K562 (cell line): ENCODE measurements around the gene PDE8B. TPM values are rescaled to one million over a fixed set of nuclear protein-coding genes. Genes with fewer than 3 reads are reported as not detected.

Experiments used
- ATAC-seq: fragments of 200-7000 bp; cut with Tn5 transposase; 3 replicates; pipeline ENCODE4 v1.9.1; 2020; ENCODE audit warnings: moderate library complexity
- BruUV-seq: library from RNA; stranded (reverse); fragments of 400-500 nt; replicated peaks from 2 replicates; lab custom pipeline; 2021; lab: Mats Ljungman, UMichigan
- CTCF ChIA-PET: fragments of 300-600 bp; formaldehyde crosslinking; extraction: SDS; loops from one replicate; lab custom pipeline; 2021; ENCODE audit warnings: low intra/inter-chr PET ratio; lab: Yijun Ruan, JAX
- POLR2A ChIA-PET: fragments of 300-600, 350-650 bp; sonication (Branson Sonifier 250); formaldehyde crosslinking; extraction: SDS; loops from one replicate; lab custom pipeline; 2021; ENCODE audit warnings: antibody characterized with exemption, inconsistent platforms; lab: Yijun Ruan, JAX
- DNase-seq, 4 experiments: peaks; one replicate each; pipeline versions ENCODE4 v3.0.0 to v3.0.0-alpha.2; 2011 to 2018; ENCODE audit warnings: low spot score in 3 of 4, mixed read lengths in 3 of 4; ENCODE audit errors: extremely low read depth in 1 of 4
- FAIRE-seq: peaks from 2 replicates; lab custom pipeline; 2011; peaks lifted over from hg19 to GRCh38; lab: Jason Lieb, UNC
- H2AFZ ChIP-seq: 2 replicates; pipeline ENCODE4 v1.6.0; 2011; ENCODE audit warnings: low read depth, low read length, control low read depth, inconsistent platforms
- H3K27ac ChIP-seq: fragments of 200-600 bp; 3 replicates; pipeline ENCODE4 v1.8.0; 2011; ENCODE audit warnings: low read depth, mild to moderate bottlenecking, control low read depth, inconsistent platforms, low read length, moderate library complexity, mixed read lengths; ENCODE audit errors: extremely low read depth
- H3K27me3 ChIP-seq, 2 experiments: fragments of 300-600 bp in 1 of 2; 2 replicates in 1 of 2; 3 replicates in 1 of 2; pipeline versions ENCODE4 v1.6.0 to v1.8.0; 2011; ENCODE audit warnings: inconsistent platforms in 2 of 2, low read length in 2 of 2, mild to moderate bottlenecking in 1 of 2, mixed read lengths in 1 of 2, moderate library complexity in 1 of 2; ENCODE audit not compliant: control insufficient read depth in 2 of 2, insufficient read depth in 2 of 2
- H3K36me3 ChIP-seq: fragments of 300-600 bp; 3 replicates; pipeline ENCODE4 v1.8.0; 2011; ENCODE audit warnings: mild to moderate bottlenecking, low read length, inconsistent platforms; ENCODE audit not compliant: control insufficient read depth, insufficient read depth
- H3K4me1 ChIP-seq, 2 experiments: fragments of 200-600 bp in 1 of 2; replicated peaks in 1 of 2; 2 replicates in 1 of 2; 3 replicates in 1 of 2; pipeline versions ENCODE4 v1.5.1 to v1.8.0; 2011; ENCODE audit warnings: inconsistent platforms in 2 of 2, low read length in 2 of 2, mild to moderate bottlenecking in 1 of 2, mixed read lengths in 1 of 2, moderate library complexity in 1 of 2; ENCODE audit not compliant: control insufficient read depth in 2 of 2, insufficient read depth in 2 of 2
- H3K4me2 ChIP-seq: 2 replicates; pipeline ENCODE4 v1.6.1; 2011; ENCODE audit warnings: low read length, control low read depth, inconsistent platforms, mixed read lengths; ENCODE audit not compliant: insufficient read depth
- H3K4me3 ChIP-seq: fragments of 200-600 bp; sonication (generic), shearing (Covaris generic); 2 replicates; pipeline ENCODE4 v1.5.1; 2016; ENCODE audit warnings: control low read depth, inconsistent platforms
- H3K79me2 ChIP-seq: fragments of 200-600 bp; 3 replicates; pipeline ENCODE4 v1.8.0; 2011; ENCODE audit warnings: low read length, inconsistent platforms; ENCODE audit not compliant: control insufficient read depth, insufficient read depth
- H3K9ac ChIP-seq, 2 experiments: 2 replicates each; pipeline versions ENCODE4 v1.6.0 to v1.6.1; 2011; ENCODE audit warnings: low read depth in 2 of 2, low read length in 2 of 2, control low read depth in 1 of 2, inconsistent platforms in 1 of 2, mild to moderate bottlenecking in 1 of 2, mixed read lengths in 1 of 2; ENCODE audit not compliant: insufficient read depth in 1 of 2
- H3K9me1 ChIP-seq: one replicate; pipeline ENCODE4 v1.6.0; 2011; ENCODE audit warnings: inconsistent platforms, mild to moderate bottlenecking, low read length, moderate library complexity; ENCODE audit not compliant: control insufficient read depth, insufficient read depth
- H3K9me3 ChIP-seq: replicated peaks from 2 replicates; pipeline ENCODE4 v1.5.1; 2011; ENCODE audit warnings: low read depth, low read length, inconsistent platforms; ENCODE audit not compliant: control insufficient read depth, insufficient read depth
- H4K20me1 ChIP-seq: replicated peaks from 2 replicates; pipeline ENCODE4 v1.6.1; 2011; ENCODE audit warnings: low read length, inconsistent platforms, mixed read lengths; ENCODE audit not compliant: control insufficient read depth, insufficient read depth
- ARHGAP35 ChIP-seq: fragments of 450-650 bp; IDR thresholded peaks from 2 replicates; pipeline ENCODE4 v1.6.1; 2018; ENCODE audit not compliant: partially characterized antibody
- BHLHE40 ChIP-seq: IDR thresholded peaks from 2 replicates; pipeline ENCODE4 v1.6.1; 2011; ENCODE audit warnings: low read length, improper control_type of control experiment
- BMI1 ChIP-seq: fragments of 150-350 bp; IDR thresholded peaks from 2 replicates; pipeline ENCODE4 v1.6.1; 2014; ENCODE audit warnings: low read length
- CCNT2 ChIP-seq: IDR thresholded peaks from 2 replicates; pipeline ENCODE4 v1.6.1; 2011; ENCODE audit warnings: borderline replicate concordance, low read depth, mild to moderate bottlenecking, moderate library complexity, mixed read lengths, low read length; ENCODE audit not compliant: insufficient read length; ENCODE audit errors: extremely low read depth
- DLX4 ChIP-seq: fragments of 250-450 bp; sonication (Bioruptor Pico); IDR thresholded peaks from 2 replicates; pipeline ENCODE4 v1.6.1; 2021; ENCODE audit warnings: mild to moderate bottlenecking
- EHMT2 ChIP-seq: fragments of 450-650 bp; IDR thresholded peaks from 2 replicates; pipeline ENCODE4 v1.6.1; 2018; ENCODE audit warnings: antibody characterized with exemption
- ELF2 ChIP-seq: fragments of 250-450 bp; sonication (Bioruptor Pico); IDR thresholded peaks from 2 replicates; pipeline ENCODE4 v1.5.0; 2021; ENCODE audit warnings: mild to moderate bottlenecking
- HNRNPH1 ChIP-seq: fragments of 200-400 bp; formaldehyde crosslinking; optimal IDR thresholded peaks from 2 replicates; pipeline ENCODE3; 2017; ENCODE audit warnings: low read depth, mild to moderate bottlenecking, low read length, moderate library complexity
- IRF1 ChIP-seq: sonication (generic); formaldehyde crosslinking; IDR thresholded peaks from 2 replicates; pipeline ENCODE4 v1.8.0; 2022; ENCODE audit warnings: missing genetic modification reagents, mild to moderate bottlenecking, borderline replicate concordance
- IRF9 ChIP-seq: fragments of 450-650 bp; IDR thresholded peaks from 2 replicates; pipeline ENCODE4 v1.6.1; 2016; ENCODE audit warnings: missing biosample characterization, missing genetic modification characterization
- PHF20 ChIP-seq: fragments of 450-650 bp; IDR thresholded peaks from 2 replicates; pipeline ENCODE4 v1.6.1; 2018; ENCODE audit not compliant: partially characterized antibody
- POU5F1 ChIP-seq: fragments of 150-350 bp; IDR thresholded peaks from 2 replicates; pipeline ENCODE4 v1.6.1; 2014; ENCODE audit warnings: borderline replicate concordance, low read length, low read depth, mild to moderate bottlenecking; ENCODE audit not compliant: partially characterized antibody
- PTRF ChIP-seq: fragments of 450-650 bp; IDR thresholded peaks from 2 replicates; pipeline ENCODE4 v1.6.1; 2016; ENCODE audit warnings: mild to moderate bottlenecking, missing genetic modification characterization, missing compliant biosample characterization
- SLC30A9 ChIP-seq: fragments of 250-450 bp; sonication (Bioruptor Pico); IDR thresholded peaks from 2 replicates; pipeline ENCODE4 v1.8.0; 2022; ENCODE audit warnings: mild to moderate bottlenecking, moderate library complexity
- TBL1XR1 ChIP-seq, 2 experiments: IDR thresholded peaks; 2 replicates each; pipeline ENCODE4 v1.6.1; 2012; ENCODE audit warnings: improper control_type of control experiment in 2 of 2, low read length in 2 of 2, mild to moderate bottlenecking in 1 of 2
- THRA ChIP-seq: fragments of 450-650 bp; IDR thresholded peaks from 2 replicates; pipeline ENCODE4 v1.6.1; 2017; ENCODE audit warnings: mild to moderate bottlenecking, moderate library complexity
- YY1 ChIP-seq, 3 experiments: IDR thresholded peaks; 2 replicates each; pipeline ENCODE4 v1.6.1; 2011; ENCODE audit warnings: low read length in 2 of 3, mild to moderate bottlenecking in 2 of 3, moderate library complexity in 2 of 3, borderline replicate concordance in 1 of 3, control low read depth in 1 of 3, low read depth in 1 of 3; ENCODE audit not compliant: insufficient read depth in 3 of 3, insufficient replicate concordance in 2 of 3, control insufficient read depth in 1 of 3, insufficient read length in 1 of 3; ENCODE audit errors: extremely low read depth in 1 of 3
- ZBTB8A ChIP-seq: fragments of 450-650 bp; IDR thresholded peaks from 2 replicates; pipeline ENCODE4 v1.6.1; 2018; ENCODE audit warnings: mild to moderate bottlenecking, moderate library complexity; ENCODE audit not compliant: partially characterized antibody
- ZNF232 ChIP-seq: sonication (generic); formaldehyde crosslinking; IDR thresholded peaks from 2 replicates; pipeline ENCODE4 v1.8.0; 2022; ENCODE audit warnings: mild to moderate bottlenecking, missing genetic modification reagents
- ZNF586 ChIP-seq: fragments of 450-650 bp; formaldehyde crosslinking; conservative IDR thresholded peaks from 2 replicates; pipeline ENCODE4 v1.4.0; 2020; ENCODE audit warnings: mild to moderate bottlenecking, moderate library complexity
- WGBS: fragments of 100-300 bp; shearing (Covaris generic); methylation state at CpG from one replicate; pipeline ENCODE4 v1.1.6; 2016; ENCODE audit warnings: low coverage, mixed read lengths; ENCODE audit not compliant: insufficient coverage; ENCODE audit errors: missing lambda C conversion rate; 5-methylcytosine and 5-hydroxymethylcytosine counted together
- in situ Hi-C: fragments of 300-500 bp; cut with MboI; formaldehyde crosslinking; loops from 4 replicates; pipeline ENCODE4 v1.15.0; 2018; ENCODE audit warnings: inconsistent platforms, mixed read lengths
- intact Hi-C: fragments of 100-400 bp; cut with micrococcal nuclease; formaldehyde crosslinking; loops from 2 replicates; pipeline ENCODE4 v1.14.2; 2022
- polyA plus RNA-seq, 8 experiments: library from polyadenylated mRNA; depleted of rRNA in 4 of 8; stranded (reverse) in 5 of 8; unstranded in 3 of 8; fragments of >200 nt; fragmentation: Nextera tagmentation in 2 of 8; fragmentation: Illumina TruSeq in 1 of 8; extraction: Ambion mirVana in 2 of 8; extraction: Trizol in 1 of 8; gene quantifications; 2 replicates each; pipeline versions ENCODE4 v1.2.1 to v1.2.3, GENCODE V29; 2011 to 2014; ENCODE audit warnings: inconsistent platforms in 1 of 8, missing spikeins in 1 of 8
- total RNA-seq, 7 experiments: library from RNA; depleted of rRNA in 6 of 7; stranded (reverse); fragments of >200 nt in 6 of 7; fragmentation: Illumina TruSeq in 2 of 7; extraction: Trizol in 2 of 7; gene quantifications; 2 replicates each; pipeline versions ENCODE4 v1.2.1 to v1.2.3, GENCODE V29; 2011 to 2021; ENCODE audit warnings: low replicate concordance in 1 of 7

The PDE8B gene
- total and polyA plus RNA-seq, 9 of the 15 experiments (the other 6 are each of a cell fraction or from before 2014, with no cell fraction given), result 0.15 to 0.28 TPM; not detected in 7

- H3K4me2 ChIP-seq, result no peak overlapping the region
- CTCF ChIA-PET, result no interaction called here
- intact Hi-C loops, result no loop called here
Observed at GRCh38 chr5:77398458-77398857, 188.0 kb downstream of the PDE8B start.

GRCh38 chr5:77398896-77399295 is 188.4 kb downstream of the PDE8B start:
- Histone ChIP-seq H3K9me1 (no peaks in the 10 kb centered on the region), H3K9me3 (no peaks in the 10 kb centered on the region), H3K4me3 (no peak overlapping the region), H4K20me1 (no peaks in the 10 kb centered on the region), H3K79me2 (no peaks in the 10 kb centered on the region), H2AFZ (no peak overlapping the region), H3K9ac (no peak overlapping the region), H3K27me3 (peaks cover 14 to 24% of the 10 kb centered on the region in 2 experiments), H3K36me3 (no peaks in the 10 kb centered on the region), H3K4me1 (no peaks in the 10 kb centered on the region), H3K27ac (no peak overlapping the region), H3K4me2 (no peak overlapping the region)
- no peak for ATAC-seq
- in situ Hi-C loops (no loop called here), intact Hi-C loops (no loop called here)
- ChIA-PET CTCF (no interaction called here), POLR2A (no interaction called here)
- 3% methylated on average over 8 of the region's 8 CpGs for WGBS
- BruUV-seq, result no TSS peak
- FAIRE-seq, result no peak
- DNase-seq, result no peak
- TF ChIP-seq HNRNPH1, result no peak
- no peak for TF ChIP-seq ZNF586 (CRISPR knock-in tag)
- TF ChIP-seq ELF2 (CRISPR knock-in tag), result no peak
- no peak for TF ChIP-seq THRA
- no peak for TF ChIP-seq IRF9 (tag)
- TF ChIP-seq IRF1 (CRISPR knock-in tag), result no peak
- TF ChIP-seq SLC30A9 (CRISPR knock-in tag), result no peak
- no peak for TF ChIP-seq DLX4 (CRISPR knock-in tag)

More at GRCh38 chr5:77398458-77398857, 188.0 kb downstream of the PDE8B start:
- in situ Hi-C loops, result no loop called here
- no TSS peak for BruUV-seq
- H3K27me3 ChIP-seq, result peaks cover 14 to 24% of the 10 kb centered on the region in 2 experiments
- WGBS, result 3% methylated on average over 13 of the region's 13 CpGs
- no peak for ATAC-seq
- TF ChIP-seq YY1 (IDR thresholded peaks at IDR 0.05; ENCODE audit: borderline replicate concordance in 1 of 3, control insufficient read depth in 1 of 3, extremely low read depth in 1 of 3, insufficient read depth in 3 of 3, insufficient read length in 1 of 3, insufficient replicate concordance in 2 of 3, low read depth in 1 of 3, low read length in 2 of 3), result no peak
- no peak for TF ChIP-seq POU5F1
- TF ChIP-seq CCNT2, result no peak
- TF ChIP-seq PTRF (tag), result no peak
- no peak for TF ChIP-seq PHF20
- TF ChIP-seq ZBTB8A, result no peak
- TF ChIP-seq EHMT2, result no peak
- TF ChIP-seq BMI1, result no peak
- no peak for TF ChIP-seq BHLHE40
- TF ChIP-seq ZNF232 (CRISPR knock-in tag), result no peak
- no peak for TF ChIP-seq TBL1XR1 (IDR thresholded peaks at IDR 0.05; ENCODE audit: low read length in 2 of 2)
- TF ChIP-seq ARHGAP35, result no peak
- no peaks in the 10 kb centered on the region for H3K4me1 ChIP-seq
- no peak overlapping the region for H3K27ac ChIP-seq
- H3K9me1 ChIP-seq, result no peaks in the 10 kb centered on the region
- no peaks in the 10 kb centered on the region for H3K36me3 ChIP-seq
- H4K20me1 ChIP-seq, result no peaks in the 10 kb centered on the region
- no peak overlapping the region for H3K9ac ChIP-seq
- H3K79me2 ChIP-seq, result no peaks in the 10 kb centered on the region
- POLR2A ChIA-PET, result no interaction called here
- no peaks in the 10 kb centered on the region for H3K9me3 ChIP-seq
- no peak for DNase-seq
- H2AFZ ChIP-seq, result no peak overlapping the region
- no peak overlapping the region for H3K4me3 ChIP-seq
- FAIRE-seq, result no peak
